ENCODE results near the gene ANXA5. TPM values are rescaled to one million over a fixed set of nuclear protein-coding genes. Genes with fewer than 3 reads are reported as not detected.

Gene ANXA5
- total RNA-seq, 1 donor from 2014 or later, result 465 TPM

DNA sequence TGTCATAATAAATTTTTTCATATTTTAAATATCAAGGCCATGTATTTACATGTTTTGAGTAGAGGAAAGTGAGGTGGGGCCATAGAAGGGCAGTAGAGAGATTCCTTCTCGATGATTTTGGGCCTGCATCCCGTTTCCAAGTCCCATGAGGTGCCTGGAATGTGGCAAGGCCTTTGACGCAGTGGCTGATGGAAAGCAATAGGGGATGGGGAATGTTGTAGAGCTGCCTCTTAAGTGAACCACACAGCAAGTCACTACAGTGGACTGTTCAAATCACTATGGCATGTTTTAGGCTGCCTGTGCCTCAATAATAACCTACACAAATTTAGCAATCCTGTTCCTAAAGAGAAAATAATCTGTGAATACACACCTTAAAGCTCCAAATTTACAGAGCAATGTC, 48.3 kb downstream of the ANXA5 start:
- no peak for DNase-seq (ENCODE audit: low read depth, low spot score)

DNA sequence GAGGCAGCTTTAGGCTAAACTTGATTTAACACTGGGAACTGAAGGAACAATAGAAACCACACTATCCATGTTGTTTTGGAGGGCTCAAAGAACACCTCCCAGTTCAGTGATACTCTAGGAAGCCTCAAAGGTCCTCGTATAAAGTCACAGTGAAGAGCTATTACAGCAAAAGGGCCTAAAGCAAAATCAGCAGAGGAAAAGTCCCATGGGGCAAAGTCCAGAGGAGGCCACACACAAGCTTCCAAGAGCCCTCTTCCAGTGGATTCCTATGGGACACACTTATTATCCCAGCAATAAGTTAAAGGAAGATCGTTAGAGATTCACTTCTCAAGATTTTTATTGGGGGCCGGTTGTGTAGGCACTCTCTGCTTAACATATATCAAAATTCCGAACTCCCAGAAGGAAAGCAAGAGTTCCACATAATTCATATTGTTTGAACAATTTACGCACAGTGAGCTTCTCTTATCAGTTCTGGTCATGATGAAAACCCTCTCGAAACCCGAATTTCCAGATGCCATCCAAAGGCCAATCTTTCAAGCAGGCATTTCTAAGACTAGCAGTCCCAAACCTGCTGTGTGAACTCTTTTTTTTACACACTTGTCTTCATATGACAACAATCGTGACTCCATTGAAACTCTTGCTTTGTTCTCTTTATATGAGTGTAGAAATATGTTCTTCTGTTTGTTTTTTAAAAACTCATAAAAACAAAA, 53.7 kb downstream of the ANXA5 start:
- DNase-seq (ENCODE audit: low read depth, low spot score), result no peak

DNA sequence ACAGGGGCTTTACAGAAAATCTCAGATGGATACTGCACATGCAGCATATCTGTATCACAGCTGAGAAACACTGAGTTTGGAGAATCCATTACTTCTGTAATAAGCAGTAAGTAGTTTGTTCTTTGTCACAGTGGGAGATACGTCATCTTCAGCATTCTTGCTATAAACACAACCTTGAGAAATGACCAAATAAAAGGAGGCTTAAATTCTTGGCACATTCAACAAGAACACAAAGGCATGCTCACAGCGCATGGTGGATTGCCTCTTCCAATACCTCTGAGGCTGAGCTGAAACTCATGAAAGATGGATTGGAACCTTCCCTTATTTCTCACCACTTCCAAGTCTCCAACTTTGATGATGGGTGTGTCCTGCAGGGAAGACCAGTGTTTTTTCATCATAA, 54.5 kb downstream of the ANXA5 start:
- DNase-seq (ENCODE audit: low read depth, low spot score), result no peak

DNA sequence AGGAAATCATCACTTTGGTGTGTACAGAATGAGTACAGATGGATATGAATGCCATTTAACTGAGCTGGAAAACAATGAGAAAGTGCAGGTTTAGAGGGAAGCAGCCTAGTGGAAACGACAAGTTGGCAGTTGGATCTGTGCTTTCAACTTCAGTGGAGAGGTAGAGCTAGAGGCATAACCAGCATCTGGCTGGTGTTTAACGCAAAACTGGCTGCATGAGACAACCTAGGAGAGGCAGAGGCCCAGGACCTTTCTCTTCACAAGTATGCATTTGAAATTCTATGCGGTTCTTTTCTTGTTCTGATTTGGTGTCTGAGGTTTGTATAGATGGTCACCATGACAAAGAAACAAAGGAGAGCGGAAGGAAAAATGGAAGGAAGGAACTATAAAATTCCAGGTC, 63.1 kb downstream of the ANXA5 start:
- DNase-seq (ENCODE audit: low read depth, low spot score), result no peak

DNA sequence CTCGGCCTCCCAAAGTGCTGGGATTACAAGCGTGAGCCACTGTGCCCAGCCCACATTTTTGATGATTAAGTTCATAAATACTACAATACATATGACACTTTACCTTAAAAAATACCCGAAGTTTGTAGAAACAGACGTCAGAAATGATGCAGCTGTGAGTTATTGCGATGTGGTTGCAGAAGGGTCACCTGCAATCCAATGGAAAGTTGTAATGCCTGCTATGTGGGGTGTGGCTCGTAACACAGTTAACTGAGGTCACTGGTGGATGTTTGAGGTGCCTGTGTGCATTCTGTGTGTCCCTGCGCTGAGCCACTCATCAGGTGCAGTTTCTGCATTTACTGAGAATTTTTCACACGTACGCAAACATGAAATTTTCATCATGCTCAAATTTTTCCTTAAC, 64.1 kb downstream of the ANXA5 start:
- no peak for DNase-seq (ENCODE audit: low read depth, low spot score)

Other genes starting within 250 kb of the ANXA5 start
- 0.04 and 0.26 TPM in 2 replicates for gene SMIM43, start 68.2 kb upstream of the ANXA5 start, total RNA-seq
- gene EXOSC9, start 104.3 kb upstream of the ANXA5 start, total RNA-seq, result 42.9 and 43.9 TPM in 2 replicates
- gene CCNA2, start 126.9 kb upstream of the ANXA5 start, total RNA-seq, result 56.1 and 110 TPM in 2 replicates
- gene BBS7, start 173.5 kb upstream of the ANXA5 start, total RNA-seq, result 19.2 and 20.4 TPM in 2 replicates